Measurements from ENCODE around the gene VPS52.

Gene VPS52
- 48.7 to 65.6 reads per million in 2 experiments for total RNA-seq

GRCh38 chr6:33271468-33272274 lies at the start of gene VPS52, which contains the start of gene RPS18:
Gene VPS52 (minus strand): TSS chr6:33271876. CDS start chr6:33271675, 201 bp downstream.
Gene RPS18 (plus strand): TSS chr6:33272075. CDS start chr6:33272120, 45 bp downstream.
- peak; percentile 89 for DNase-seq (ENCODE audit: low read depth)

GRCh38 chr6:33321227-33321626 lies 49.6 kb upstream of the VPS52 start:
- DNase-seq (ENCODE audit: low read depth) = no peak

GRCh38 chr6:33320315-33321181 lies 48.9 kb upstream of the VPS52 start:
- no peak for DNase-seq (ENCODE audit: low read depth)

DNA sequence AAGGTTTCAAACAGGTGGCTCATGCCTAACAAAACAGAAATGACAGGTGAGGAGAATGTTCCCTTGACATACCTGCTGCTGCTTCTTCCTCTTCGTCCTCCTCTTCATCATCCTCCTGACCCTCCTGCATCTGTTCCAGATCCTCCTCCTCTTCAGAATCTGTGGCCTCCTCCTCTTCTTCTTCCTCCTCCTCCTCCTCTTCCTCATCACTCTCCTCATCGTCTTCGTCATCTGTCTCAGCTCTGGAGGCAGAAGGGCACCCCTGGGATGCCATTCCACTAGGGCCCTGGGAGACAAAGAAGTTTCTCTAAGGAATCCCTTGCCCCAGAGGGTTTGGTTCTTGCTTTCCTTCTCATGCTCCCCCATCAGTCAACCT lies 48.3 kb upstream of the VPS52 start:
- DNase-seq (ENCODE audit: low read depth) = no peak

DNA sequence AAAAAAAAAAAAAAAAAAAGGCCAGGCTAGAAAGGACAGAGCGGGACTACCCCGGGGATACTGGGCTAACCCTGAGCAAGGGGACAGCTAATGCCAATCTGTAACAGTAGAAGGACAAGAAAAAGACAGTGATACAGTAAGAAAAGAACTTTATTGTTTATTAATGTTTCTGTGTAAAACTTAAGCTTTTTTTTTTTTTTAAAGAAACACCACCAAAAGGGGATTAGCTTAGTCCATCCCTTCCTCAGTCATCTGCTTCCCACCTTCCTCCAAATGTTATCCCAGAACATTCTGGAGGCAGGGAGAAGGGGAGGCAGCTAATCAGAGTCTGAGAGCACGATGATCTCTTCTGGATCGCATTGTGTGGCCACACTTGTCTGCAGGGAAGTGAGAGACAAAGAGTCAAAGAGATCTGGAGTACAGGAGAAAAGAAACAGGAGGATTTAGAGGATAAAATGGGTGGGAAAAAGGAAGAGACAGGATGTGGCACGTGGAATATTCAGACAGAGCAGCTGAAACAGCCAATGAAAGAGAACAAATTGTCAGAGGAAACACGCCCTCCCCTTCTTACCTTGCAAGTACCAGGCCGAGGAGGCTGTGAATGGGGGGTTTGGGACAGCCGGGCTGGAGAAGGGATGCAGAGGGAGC lies 46.9 kb upstream of the VPS52 start:
- no peak for DNase-seq (ENCODE audit: low read depth)

- DNase-seq (ENCODE audit: low read depth) = peak; percentile 93
Observed at GRCh38 chr6:33317669-33318425, 46.2 kb upstream of the VPS52 start, which contains the start of gene ZBTB22. Gene ZBTB22 (minus strand): TSS chr6:33317744. CDS start chr6:33316916, 828 bp downstream.

- DNase-seq (ENCODE audit: low read depth) = no peak
Observed at GRCh38 chr6:33317419-33317668, 45.7 kb upstream of the VPS52 start.

- no peak for DNase-seq (ENCODE audit: low read depth)
Observed at GRCh38 chr6:33316603-33317418, 45.1 kb upstream of the VPS52 start.

DNA sequence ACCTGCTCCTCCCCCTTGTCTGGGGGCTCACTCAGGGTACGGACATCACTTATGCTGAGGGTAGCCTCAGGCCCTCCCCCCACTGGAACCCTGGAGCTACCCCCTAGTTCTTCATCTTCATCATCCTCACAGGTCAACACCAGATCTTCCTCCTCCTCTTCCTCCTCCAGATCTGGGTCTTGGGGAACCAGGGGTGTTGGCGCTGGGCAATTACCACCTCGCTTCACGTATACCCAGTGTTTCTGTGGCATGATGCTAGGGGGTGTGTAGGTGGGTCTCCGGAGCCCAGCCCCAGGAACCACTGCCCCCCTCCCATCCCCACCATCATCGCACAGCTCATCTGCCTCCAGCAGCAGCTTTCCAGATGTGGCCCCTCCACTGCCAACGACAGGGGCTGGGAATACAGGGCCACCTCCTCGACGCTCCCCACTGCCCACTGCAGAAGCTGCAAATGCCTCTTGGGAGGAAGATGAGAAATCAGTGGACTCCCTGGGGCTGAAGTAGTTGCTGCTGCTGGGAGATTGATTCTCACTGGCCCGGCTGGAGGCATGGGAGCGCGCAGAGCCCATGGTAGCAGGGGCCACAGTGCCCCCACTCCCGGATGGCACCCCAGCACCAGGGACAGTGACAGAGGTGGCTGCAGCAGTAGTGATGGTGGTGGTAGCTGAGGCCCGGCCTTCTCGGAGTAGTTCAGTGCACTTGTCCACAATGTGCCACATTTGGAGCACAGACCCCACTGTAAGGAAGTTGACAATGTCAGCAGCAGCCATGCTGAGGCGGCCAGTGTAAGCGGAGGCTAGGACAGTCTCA lies 44.3 kb upstream of the VPS52 start:
- DNase-seq (ENCODE audit: low read depth) = no peak

- no peak for DNase-seq (ENCODE audit: low read depth)
Observed at GRCh38 chr6:33314943-33315792, 43.5 kb upstream of the VPS52 start.

GRCh38 chr6:33314515-33314942 lies 42.9 kb upstream of the VPS52 start:
- DNase-seq (ENCODE audit: low read depth) = peak; percentile 70

- DNase-seq (ENCODE audit: low read depth) = peak; percentile 79
Observed at GRCh38 chr6:33313709-33314514, 42.2 kb upstream of the VPS52 start, which contains the start of gene TAPBP. Gene TAPBP (minus strand): TSS chr6:33314078. CDS start chr6:33314041, 37 bp downstream.

GRCh38 chr6:33313105-33313708 lies 41.5 kb upstream of the VPS52 start:
- DNase-seq (ENCODE audit: low read depth) = no peak

DNA sequence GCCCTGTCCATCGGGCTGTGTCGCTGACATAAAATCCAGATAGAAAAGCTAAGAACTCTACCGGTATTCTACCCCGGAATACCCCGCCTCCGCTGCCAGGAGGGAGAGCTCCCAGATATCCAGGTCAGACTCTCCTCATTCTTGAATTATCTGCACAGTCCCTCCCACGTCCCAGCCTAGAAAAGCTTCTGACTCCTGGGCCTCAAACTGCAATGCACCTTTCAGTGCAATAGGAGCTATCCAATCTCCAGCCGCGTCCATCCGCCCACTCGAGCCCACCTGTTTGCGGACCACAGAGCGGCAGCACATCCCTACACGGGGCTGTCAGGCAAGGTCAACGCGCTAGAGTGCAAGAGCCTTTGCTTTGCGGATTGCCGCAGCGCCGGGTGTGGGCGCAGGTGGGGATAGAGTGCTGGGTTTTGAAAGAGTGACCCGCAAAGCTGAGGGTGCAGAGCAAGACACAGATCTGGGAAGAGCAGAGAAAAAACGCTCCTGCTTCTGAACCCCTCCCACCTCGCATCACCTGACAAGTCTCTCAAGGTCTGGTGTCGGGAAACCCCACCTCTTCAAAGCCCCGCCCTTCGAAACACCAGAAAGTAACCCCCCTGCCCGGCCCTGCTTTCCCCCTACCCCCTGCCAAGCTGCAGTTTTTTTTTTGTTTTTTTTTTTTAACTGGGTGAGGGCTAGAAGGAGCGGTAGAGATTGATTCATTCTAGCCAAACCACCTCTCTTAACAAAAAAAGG lies 40.9 kb upstream of the VPS52 start:
- DNase-seq (ENCODE audit: low read depth) = peak; percentile 83

- DNase-seq (ENCODE audit: low read depth) = no peak
Observed at GRCh38 chr6:33306356-33306755, 34.7 kb upstream of the VPS52 start.

GRCh38 chr6:33305052-33305451 lies 33.4 kb upstream of the VPS52 start:
- DNase-seq (ENCODE audit: low read depth) = no peak

DNA sequence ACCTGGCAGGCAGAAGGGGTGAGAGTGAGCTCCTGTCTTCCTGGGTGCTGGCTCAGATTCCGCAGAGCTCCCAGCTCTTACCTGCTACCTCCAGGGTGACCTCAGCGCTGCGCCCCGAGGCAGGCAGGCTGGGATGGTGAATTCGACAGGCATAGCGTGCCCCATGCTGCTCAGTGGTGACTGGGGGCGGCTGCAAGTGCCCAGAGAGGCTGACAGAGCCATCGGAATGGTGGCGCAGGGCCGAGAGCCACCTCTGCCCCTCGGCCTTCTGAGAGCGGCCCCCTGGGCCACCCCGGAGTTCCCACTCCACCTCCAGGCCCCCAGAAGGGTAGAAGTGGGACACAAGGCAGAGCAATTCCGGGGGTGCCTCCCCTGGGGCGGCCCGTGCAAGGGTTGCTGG lies 32.5 kb upstream of the VPS52 start:
- no peak for DNase-seq (ENCODE audit: low read depth)
